ENCODE results near the gene SPART. TPM values are rescaled to one million over a fixed set of nuclear protein-coding genes. Genes with fewer than 3 reads are reported as not detected.

Gene SPART
- polyA plus RNA-seq, 1 donor (not counting 4 experiments of a cell fraction or from before 2014, with no cell fraction given): 35.5 TPM

- Histone ChIP-seq H2AFZ (ENCODE audit: control insufficient read depth, low read length) (no peak overlapping the region), H3K9ac (ENCODE audit: control insufficient read depth, extremely low read depth, insufficient read depth, low read length) (no peak overlapping the region), H3K9me1 (ENCODE audit: control insufficient read depth, extremely low read depth, insufficient read depth, low read length) (no peaks in the 10 kb centered on the region), H3K79me2 (ENCODE audit: control insufficient read depth, insufficient read depth, low read length) (peaks cover 19% of the 10 kb centered on the region), H3K9me3 (ENCODE audit: control insufficient read depth, low read depth, low read length) (no peaks in the 10 kb centered on the region), H3K27ac (ENCODE audit: control insufficient read depth, insufficient read depth, low read length) (no peak overlapping the region), H3K27me3 (ENCODE audit: control insufficient read depth, extremely low read depth, insufficient read depth, low read length) (no peaks in the 10 kb centered on the region), H4K20me1 (ENCODE audit: control insufficient read depth, extremely low read depth, insufficient read depth, low read length) (no peaks in the 10 kb centered on the region), H3K4me1 (ENCODE audit: control insufficient read depth, extremely low read depth, insufficient read depth, low read length) (peaks cover 7% of the 10 kb centered on the region), H3K4me3 (ENCODE audit: control insufficient read depth in 2 of 3, extremely low read depth in 1 of 3, insufficient read depth in 2 of 3, low read depth in 1 of 3, low read length in 3 of 3) (no peak overlapping the region), H3K4me2 (ENCODE audit: control insufficient read depth, extremely low read depth, insufficient read depth, low read depth, low read length) (no peak overlapping the region), H3K36me3 (ENCODE audit: control insufficient read depth in 2 of 2, extremely low read depth in 1 of 2, insufficient read depth in 2 of 2, low read length in 2 of 2) (peaks cover 4 to 16% of the 10 kb centered on the region in 2 experiments)
- no peak for FAIRE-seq
- TF ChIP-seq EZH2 (IDR thresholded peaks at IDR 0.05; ENCODE audit: low read length) (no peak), CTCF (optimal IDR thresholded peaks at IDR 0.05 in 1 of 3, IDR thresholded peaks at IDR 0.05 in 1 of 3, conservative IDR thresholded peaks at IDR 0.05 in 1 of 3; ENCODE audit: extremely low read depth in 1 of 3, insufficient read depth in 2 of 3, low read length in 3 of 3) (no peak)
- dilution Hi-C loops (cut with MboI; ENCODE audit: extremely low pct_ligation_motif_present, low sequenced_read_pairs): no loop called here
- DNase-seq (ENCODE audit: low read depth, low spot score): no peak
Observed at GRCh38 chr13:36329361-36329760, 16.8 kb downstream of the SPART start.

DNA sequence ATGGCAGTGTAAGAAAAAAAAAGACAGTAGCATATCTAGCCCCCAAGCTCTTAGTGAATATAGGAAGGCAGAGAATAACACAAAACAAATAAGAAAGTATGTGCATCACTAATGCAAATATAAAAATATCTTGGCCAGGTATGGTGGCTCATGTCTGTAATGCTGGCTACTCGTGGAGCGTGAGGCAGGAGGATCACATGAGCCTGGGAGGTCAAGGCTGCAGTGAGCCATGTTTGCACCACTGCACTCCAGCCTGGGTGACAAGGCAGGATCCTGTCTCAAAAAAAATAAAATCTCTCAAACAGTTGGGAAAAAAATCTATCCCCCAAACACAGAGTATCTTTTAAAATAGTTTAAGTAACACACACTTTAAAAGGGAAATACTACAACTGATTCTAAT is 17.4 kb downstream of the SPART start:
- H3K9ac ChIP-seq (ENCODE audit: control insufficient read depth, extremely low read depth, insufficient read depth, low read length): no peak overlapping the region
- H3K9me3 ChIP-seq (ENCODE audit: control insufficient read depth, low read depth, low read length): no peaks in the 10 kb centered on the region
- no peak overlapping the region for H3K4me2 ChIP-seq (ENCODE audit: control insufficient read depth, extremely low read depth, insufficient read depth, low read depth, low read length)
- H3K36me3 ChIP-seq (ENCODE audit: control insufficient read depth in 2 of 2, extremely low read depth in 1 of 2, insufficient read depth in 2 of 2, low read length in 2 of 2): peaks cover 4 to 16% of the 10 kb centered on the region in 2 experiments
- no peak overlapping the region for H3K4me3 ChIP-seq (ENCODE audit: control insufficient read depth in 2 of 3, extremely low read depth in 1 of 3, insufficient read depth in 2 of 3, low read depth in 1 of 3, low read length in 3 of 3)
- H3K9me1 ChIP-seq (ENCODE audit: control insufficient read depth, extremely low read depth, insufficient read depth, low read length): no peaks in the 10 kb centered on the region
- FAIRE-seq: no peak
- peaks cover 7% of the 10 kb centered on the region for H3K4me1 ChIP-seq (ENCODE audit: control insufficient read depth, extremely low read depth, insufficient read depth, low read length)
- dilution Hi-C loops (cut with MboI; ENCODE audit: extremely low pct_ligation_motif_present, low sequenced_read_pairs): no loop called here
- TF ChIP-seq CTCF (optimal IDR thresholded peaks at IDR 0.05 in 1 of 3, IDR thresholded peaks at IDR 0.05 in 1 of 3, conservative IDR thresholded peaks at IDR 0.05 in 1 of 3; ENCODE audit: extremely low read depth in 1 of 3, insufficient read depth in 2 of 3, low read length in 3 of 3): no peak
- no peak for TF ChIP-seq EZH2 (IDR thresholded peaks at IDR 0.05; ENCODE audit: low read length)
- no peak overlapping the region for H3K27ac ChIP-seq (ENCODE audit: control insufficient read depth, insufficient read depth, low read length)
- DNase-seq (ENCODE audit: low read depth, low spot score): no peak
- H3K79me2 ChIP-seq (ENCODE audit: control insufficient read depth, insufficient read depth, low read length): peaks cover 15% of the 10 kb centered on the region
- H3K27me3 ChIP-seq (ENCODE audit: control insufficient read depth, extremely low read depth, insufficient read depth, low read length): no peaks in the 10 kb centered on the region
- H2AFZ ChIP-seq (ENCODE audit: control insufficient read depth, low read length): no peak overlapping the region
- no peaks in the 10 kb centered on the region for H4K20me1 ChIP-seq (ENCODE audit: control insufficient read depth, extremely low read depth, insufficient read depth, low read length)
